Sigmoid colon (tissue), 3 donors: ENCODE measurements around the gene MACROD2.

Experiments
- CTCF ChIP-seq, 4 experiments: fragments of 450-650 bp in 3 of 4; fragments of 200-600 bp in 1 of 4; IDR thresholded peaks; one replicate each; pipeline ENCODE4 v1.5.1; 2016 to 2019; ENCODE audit warnings: antibody characterized with exemption in 4 of 4, mild to moderate bottlenecking in 3 of 4, moderate library complexity in 2 of 4
- POLR2A ChIP-seq, 2 donors: fragments of 450-650 bp; IDR thresholded peaks; one replicate each; pipeline ENCODE4 v1.6.1; 2016; ENCODE audit warnings: antibody characterized with exemption in 2 of 2, mild to moderate bottlenecking in 2 of 2, moderate library complexity in 2 of 2

DNA sequence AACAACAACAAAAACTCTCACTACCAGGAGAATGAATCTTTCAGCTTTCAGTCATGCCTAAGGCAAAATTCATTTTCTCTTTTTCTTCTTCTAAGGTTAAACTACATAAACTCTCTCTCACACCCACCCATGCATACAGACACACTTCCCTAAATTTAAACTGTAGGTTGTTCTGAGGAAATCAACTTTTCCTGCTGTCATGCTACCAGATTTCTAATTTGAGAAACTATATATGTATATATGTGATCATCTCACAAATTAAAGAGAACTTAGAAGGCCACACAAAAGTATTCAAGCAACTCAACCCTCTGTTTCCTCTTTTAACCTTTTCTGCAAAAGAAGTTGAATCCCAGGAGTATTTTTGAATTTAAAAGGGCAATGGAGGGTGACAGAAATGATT, 2045.4 kb downstream of the MACROD2 start:
- TF ChIP-seq CTCF (IDR thresholded peaks at IDR 0.05) (no peak), POLR2A (IDR thresholded peaks at IDR 0.05) (no peak)
